ENCODE measurements around the gene KIF24.
"Not testable (repeated sequence)": the region's sequence is repeated elsewhere in the genome, so short reads cannot be mapped to it uniquely, and the experiment has no call there.

The KIF24 gene

GRCh38 chr9:34362614-34363214, 33.6 kb upstream of the KIF24 start:
- no peak for DNase-seq

- not testable (repeated sequence) for DNase-seq
Measured at GRCh38 chr9:34352957-34353356, 23.9 kb upstream of the KIF24 start.

- DNase-seq: not testable (repeated sequence)
Measured at GRCh38 chr9:34352122-34352652, 23.1 kb upstream of the KIF24 start.

DNA sequence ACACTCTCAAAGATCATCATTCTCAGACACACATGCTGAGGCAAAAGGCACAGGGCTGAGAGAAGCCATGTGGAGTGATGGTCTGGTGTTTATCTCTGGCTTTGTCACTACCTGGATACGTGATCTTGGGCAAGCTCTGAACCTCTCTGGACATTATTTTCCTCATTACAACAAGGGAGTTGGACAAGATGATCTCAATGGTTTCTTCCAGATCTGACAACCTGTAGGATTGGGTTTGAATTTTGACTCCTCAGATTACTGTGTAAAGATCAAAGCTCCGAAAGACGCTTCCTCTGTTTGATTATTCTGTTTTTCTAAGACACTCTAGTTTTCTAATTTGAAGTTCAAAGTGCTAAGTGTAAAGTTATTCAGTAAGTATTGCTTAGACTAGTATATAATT, 20.3 kb upstream of the KIF24 start:
- DNase-seq: no peak

DNA sequence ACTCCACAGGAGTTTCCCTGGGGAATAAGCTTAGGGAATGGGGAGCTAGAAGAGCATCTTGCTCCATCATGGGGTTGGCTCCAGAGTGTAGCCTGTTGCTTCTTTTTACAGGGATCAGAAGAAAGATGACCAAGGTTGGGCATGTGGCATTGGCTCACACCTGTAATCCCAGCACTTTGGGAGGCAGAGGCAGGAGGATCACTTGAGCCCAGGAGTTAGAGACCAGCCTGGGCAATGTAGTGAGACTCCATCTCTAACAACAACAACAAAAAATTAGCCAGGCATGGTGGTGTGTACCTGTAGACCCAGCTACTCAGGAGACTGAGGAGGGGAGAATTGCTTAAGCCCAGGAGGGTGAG, 18.7 kb upstream of the KIF24 start:
- no peak for DNase-seq

DNA sequence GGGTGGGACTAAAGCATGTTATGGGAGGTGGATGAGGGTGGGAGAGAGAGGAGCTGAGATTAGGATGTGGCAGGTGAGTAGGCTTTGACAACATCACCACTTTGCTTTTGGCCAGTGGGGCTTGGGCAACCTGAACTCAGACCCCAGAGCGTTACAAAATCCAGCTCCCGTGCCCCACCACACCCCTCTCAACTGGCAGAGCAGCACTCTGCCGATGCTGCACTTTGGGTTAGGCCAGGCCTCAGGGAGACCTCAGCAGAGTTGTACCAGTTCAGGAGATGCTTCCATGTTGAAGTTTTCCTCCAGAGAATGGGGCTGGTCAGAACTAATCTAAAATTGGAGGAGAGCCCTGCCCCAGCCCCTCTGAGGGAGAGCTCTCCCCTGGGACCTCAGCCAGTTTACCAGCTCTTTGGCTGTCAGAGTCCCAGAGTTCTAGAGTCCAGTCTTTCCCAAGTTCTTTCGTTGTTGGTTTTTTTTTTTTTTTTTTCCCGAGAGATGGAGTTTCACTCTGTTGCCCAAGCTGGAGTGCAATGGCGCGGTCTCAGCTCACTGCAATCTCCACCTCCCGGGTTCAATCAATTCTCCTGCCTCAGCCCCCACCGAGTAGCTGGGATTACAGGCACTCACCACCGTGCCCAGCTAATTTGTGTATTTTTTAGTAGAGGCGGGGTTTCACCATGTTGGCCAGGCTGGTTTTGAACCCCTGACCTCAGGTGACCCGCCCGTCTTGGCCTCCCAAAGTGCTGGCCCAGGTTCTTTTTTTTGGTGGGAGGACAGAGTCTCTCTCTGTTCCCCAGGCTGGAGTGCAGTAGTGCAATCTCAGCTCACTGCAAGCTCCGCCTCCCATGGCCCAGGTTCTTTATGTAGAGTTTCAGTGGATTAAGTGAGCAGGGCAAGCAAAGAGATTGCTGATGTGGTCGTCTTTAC, 18.1 kb upstream of the KIF24 start:
- DNase-seq: no peak

- DNase-seq: no peak
Measured at GRCh38 chr9:34343605-34344004, 14.5 kb upstream of the KIF24 start.

GRCh38 chr9:34343090-34343489, 14.0 kb upstream of the KIF24 start:
- DNase-seq: no peak

DNA sequence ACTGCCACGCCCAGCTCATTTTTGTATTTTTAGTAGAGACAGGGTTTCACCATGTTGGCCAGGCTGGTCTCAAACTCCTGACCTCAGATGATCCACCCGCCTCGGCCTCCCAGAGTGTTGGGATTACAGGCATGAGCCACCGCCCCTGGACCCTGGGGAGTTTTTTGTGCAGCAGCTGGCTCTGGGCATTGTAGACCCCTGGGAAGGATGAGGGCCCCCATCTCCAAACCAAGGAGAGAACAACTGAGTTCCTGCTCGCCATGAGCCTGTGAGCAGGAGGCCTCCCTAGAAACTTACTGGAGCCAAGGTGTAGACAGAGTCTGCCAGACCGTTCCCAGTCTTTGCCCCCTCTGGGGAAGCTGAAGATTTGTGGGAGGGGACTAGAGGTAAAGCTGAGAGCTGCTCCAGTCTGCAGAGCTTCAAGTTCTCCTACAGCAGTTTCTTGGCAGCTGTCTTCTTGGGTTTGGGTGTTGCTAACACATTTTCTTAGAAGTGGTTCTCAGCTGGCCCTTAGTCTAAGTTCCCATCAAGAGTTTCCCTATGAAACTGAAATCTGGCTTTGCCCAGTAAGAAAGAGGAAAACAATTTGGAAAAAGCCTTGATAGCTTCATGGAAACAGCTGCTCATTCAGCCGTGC, 12.7 kb upstream of the KIF24 start:
- DNase-seq: no peak

GRCh38 chr9:34338665-34339385, 9.8 kb upstream of the KIF24 start:
- DNase-seq: no peak

GRCh38 chr9:34338079-34338478, 9.0 kb upstream of the KIF24 start:
- not testable (repeated sequence) for DNase-seq

DNA sequence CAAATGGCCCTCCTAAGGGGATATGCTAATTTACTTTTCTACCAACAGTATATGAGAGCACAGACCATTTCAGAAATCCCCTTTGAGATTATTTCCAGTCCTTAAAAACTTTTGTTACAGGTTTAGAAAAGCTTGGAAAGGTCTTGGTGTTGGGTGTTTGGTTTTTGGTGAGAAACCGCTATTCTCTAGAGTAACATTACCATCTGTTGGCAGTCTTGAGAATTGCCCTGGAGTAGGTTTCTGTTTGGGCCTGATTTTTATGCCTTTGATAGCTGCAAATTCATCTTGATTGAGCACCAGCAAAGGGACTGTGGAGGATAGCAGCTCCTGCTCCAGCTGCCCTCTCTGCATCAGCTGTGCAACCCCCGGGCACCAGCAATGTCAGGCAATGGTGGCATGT, 8.3 kb upstream of the KIF24 start:
- no peak for DNase-seq

- no peak for DNase-seq
Measured at GRCh38 chr9:34335376-34335775, 6.3 kb upstream of the KIF24 start.

GRCh38 chr9:34334916-34335315, 5.8 kb upstream of the KIF24 start:
- DNase-seq: no peak

GRCh38 chr9:34334337-34334824, 5.3 kb upstream of the KIF24 start:
- no peak for DNase-seq

DNA sequence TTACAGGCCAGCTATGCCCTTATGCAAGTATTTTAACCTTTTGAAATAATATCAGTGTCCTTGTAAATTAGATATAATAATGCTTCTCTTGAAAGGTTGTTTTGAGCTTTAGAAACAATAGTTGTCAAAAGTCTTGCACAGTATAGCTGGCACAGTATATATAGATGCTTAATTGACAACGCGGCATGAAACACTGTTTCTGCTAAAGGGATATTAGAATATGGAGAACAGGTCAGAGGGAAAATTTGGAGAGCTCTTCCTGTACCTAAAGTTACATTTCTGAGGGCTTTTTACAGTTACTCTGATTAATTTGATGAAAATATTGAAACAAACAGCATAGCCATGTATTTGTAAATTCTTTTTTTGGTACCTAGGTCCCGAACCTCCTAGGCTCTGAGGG, 4.8 kb upstream of the KIF24 start:
- no peak for DNase-seq

DNA sequence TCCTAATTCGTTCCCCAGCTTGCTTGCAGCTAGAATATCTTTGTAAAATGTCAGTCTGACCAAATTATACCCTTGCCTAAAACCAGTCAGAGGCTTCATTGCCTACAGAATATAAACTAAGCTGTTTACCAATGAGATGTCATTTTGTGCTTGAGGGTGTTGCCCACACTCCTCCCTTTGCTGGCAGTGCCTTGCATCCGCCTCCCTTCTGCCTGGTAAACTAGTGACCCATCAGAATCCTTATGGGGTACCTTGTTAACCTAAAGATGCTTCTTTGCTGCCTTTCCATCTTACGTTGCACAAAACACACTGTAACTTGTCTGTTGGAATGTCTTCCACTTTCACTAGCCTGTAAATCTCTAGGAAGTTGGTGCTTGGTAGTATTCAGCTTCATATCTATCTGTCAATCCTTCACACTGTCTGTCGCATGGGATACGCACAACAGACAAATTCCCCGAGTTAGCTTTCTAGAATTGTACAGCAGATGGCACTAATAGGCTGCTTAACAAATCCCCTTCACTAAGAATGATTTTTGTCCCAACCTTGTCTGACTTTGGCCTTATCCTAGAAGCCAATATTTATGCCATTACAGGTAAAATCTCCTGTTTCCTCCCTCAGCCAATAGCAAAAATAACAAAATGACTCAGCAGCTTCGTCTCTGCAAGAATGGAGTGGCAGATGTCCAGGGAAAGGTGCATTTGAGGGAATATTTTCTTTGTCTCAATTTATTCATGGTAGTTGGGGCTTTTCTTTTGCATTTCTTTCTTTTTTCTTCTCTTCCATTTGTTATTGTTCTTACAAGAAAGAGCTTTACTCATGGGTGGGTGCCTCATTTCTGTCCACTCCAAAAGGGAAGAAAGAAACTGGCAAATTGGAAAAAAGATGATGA, 3.3 kb upstream of the KIF24 start:
- peak; percentile 75 for DNase-seq

DNA sequence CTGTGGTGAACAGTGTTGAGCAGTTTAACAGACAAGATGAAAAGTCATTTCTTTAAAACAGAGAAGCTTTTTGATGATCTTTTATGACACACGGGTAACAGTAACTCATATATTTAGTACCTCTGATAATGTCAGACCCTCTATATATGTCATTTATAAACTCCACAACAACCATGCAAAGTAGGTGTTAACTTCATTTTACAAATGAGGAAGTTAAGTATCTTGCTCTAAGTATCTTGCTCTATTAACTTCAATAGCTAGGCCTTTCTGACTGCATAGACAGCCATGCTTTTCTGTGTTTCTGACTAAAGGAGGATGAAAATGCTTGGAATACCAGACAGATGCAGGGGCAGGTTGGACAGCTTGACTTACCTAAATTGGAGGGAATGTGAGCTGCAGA, 2.1 kb upstream of the KIF24 start:
- DNase-seq: no peak

GRCh38 chr9:34328500-34328986, 525 bp downstream of the KIF24 start:
- DNase-seq: peak; percentile 71

- no peak for DNase-seq
Measured at GRCh38 chr9:34326690-34327089, 2.4 kb downstream of the KIF24 start.

DNA sequence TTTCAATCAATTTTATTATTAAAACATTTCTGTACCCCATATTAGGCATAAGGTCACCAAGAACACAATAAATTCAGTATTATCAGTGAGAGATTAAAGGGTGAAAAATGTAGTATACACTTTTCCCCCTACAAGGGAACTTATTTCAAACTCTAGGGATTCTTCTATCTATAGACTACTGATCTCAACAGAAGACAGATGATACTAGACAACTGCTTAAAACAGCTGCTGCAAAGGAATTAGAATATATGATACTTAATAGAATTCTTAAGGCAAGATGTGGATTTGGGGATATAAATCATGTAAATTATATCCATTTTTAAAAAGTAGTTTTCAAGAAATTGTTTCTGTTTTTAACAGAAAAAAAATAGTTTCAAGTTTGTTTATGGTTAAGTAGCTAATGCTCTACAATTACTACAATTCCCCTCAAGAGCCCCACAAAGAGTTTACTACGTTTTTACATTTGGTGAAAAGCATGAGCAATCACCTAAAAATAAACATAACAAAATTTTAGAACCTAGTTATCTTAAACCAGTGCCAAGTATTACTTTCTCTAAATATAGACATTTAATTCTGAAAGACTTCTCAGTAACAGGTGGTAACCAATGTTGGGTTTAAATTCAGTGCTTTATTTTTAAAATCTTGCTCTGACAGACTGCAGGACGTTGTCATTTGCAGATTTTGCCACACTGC, 6.0 kb downstream of the KIF24 start:
- no peak for DNase-seq

All from DMS53 (cell line).